Memory B cell (primary cell): Measurements from ENCODE around the gene GNAL.
"Not testable (repeated sequence)": the region's sequence is repeated elsewhere in the genome, so short reads cannot be mapped to it uniquely, and the experiment has no call there.

Source experiments
- ATAC-seq: fragments of 150-1000 bp; cut with Tn5 transposase; 2 replicates; pipeline ENCODE4 v1.10.0; 2021; ENCODE audit warnings: low read depth, mild to moderate bottlenecking, moderate library complexity
- DNase-seq, 2 donors: peaks; one replicate each; pipeline ENCODE4 v3.0.0; 2022; ENCODE audit warnings: low spot score in 2 of 2
- H3K27ac Mint-ChIP-seq: one replicate; pipeline ENCODE4 v1.8.0; 2022; ENCODE audit warnings: mild to moderate bottlenecking, moderate library complexity, mixed read lengths
- H3K27me3 Mint-ChIP-seq: one replicate; pipeline ENCODE4 v1.8.0; 2022; ENCODE audit warnings: mixed read lengths
- H3K36me3 Mint-ChIP-seq: one replicate; pipeline ENCODE4 v1.8.0; 2022; ENCODE audit warnings: mild to moderate bottlenecking, mixed read lengths
- H3K4me1 Mint-ChIP-seq: one replicate; pipeline ENCODE4 v1.8.0; 2022; ENCODE audit warnings: mixed read lengths
- H3K4me3 Mint-ChIP-seq: one replicate; pipeline ENCODE4 v1.8.0; 2022; ENCODE audit warnings: mild to moderate bottlenecking, moderate library complexity, mixed read lengths
- H3K9me3 Mint-ChIP-seq: one replicate; pipeline ENCODE4 v1.8.0; 2022; ENCODE audit warnings: mixed read lengths

GNAL gene

DNA sequence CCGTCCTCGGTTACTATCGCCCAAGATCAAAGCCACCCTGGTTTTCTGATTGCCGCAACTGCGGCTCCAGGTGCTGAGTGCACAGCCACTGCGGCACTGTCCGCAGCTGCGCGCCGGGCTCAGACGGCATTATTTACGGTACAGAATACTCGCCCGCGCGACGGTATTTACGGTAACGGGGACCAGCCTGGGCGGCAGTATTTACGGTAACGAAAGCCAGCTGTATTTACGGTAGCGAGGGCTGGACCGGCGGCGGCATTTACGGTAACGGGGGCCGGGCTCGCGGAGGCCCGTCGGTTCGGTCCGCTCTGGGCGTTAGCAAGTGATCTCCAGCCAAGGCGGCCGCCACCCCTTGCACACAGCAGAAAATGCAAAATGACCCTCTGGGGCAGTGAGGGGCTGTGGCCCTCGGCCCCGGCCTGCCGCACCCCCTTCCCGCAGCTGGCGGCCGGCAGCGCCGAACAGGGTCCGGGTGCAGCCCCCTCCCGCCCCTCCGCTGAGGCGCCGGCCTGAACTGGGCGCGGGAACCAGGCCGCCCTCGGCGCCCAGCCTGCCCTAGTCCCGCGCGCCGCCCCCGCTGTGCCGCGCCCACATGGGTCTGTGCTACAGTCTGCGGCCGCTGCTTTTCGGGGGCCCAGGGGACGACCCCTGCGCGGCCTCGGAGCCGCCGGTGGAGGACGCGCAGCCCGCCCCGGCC lies at the start of gene GNAL:
TSS of gene GNAL (plus strand) at position 293 of the 697 bp plus-strand sequence. CDS start at position 593, 300 bp downstream.
- peaks cover 7% of the 10 kb centered on the region for H3K9me3 Mint-ChIP-seq
- peaks cover 11% of the 10 kb centered on the region for H3K27me3 Mint-ChIP-seq
- H3K36me3 Mint-ChIP-seq = no peaks in the 10 kb centered on the region
- no peak within 1 kb of the TSS for H3K27ac Mint-ChIP-seq
- ATAC-seq = peak; percentile 86
- DNase-seq = peak; percentile 44 to 49
- H3K4me3 Mint-ChIP-seq = peak within 1 kb of the TSS; percentile 80
- H3K4me1 Mint-ChIP-seq = peaks cover 8% of the 10 kb centered on the region

DNA sequence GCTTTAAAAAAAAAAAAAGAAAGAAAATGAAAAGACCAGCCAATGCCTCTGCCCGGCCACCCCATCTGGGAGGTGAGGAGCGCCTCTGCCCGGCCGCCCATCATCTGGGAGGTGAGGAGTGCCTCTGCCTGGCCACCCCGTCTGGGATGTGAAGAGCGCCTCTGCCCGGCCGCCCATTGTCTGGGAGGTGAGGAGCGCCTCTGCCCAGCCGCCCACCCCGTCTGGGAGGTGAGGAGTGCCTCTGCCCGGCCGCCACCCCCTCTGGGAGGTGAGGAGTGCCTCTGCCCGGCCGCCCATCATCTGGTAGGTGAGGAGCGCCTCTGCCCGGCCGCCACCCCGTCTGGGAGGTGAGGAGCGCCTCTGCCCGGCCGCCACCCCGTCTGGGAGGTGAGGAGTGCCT lies 41.8 kb upstream of the GNAL start:
- H3K36me3 Mint-ChIP-seq = not testable (repeated sequence)

DNA sequence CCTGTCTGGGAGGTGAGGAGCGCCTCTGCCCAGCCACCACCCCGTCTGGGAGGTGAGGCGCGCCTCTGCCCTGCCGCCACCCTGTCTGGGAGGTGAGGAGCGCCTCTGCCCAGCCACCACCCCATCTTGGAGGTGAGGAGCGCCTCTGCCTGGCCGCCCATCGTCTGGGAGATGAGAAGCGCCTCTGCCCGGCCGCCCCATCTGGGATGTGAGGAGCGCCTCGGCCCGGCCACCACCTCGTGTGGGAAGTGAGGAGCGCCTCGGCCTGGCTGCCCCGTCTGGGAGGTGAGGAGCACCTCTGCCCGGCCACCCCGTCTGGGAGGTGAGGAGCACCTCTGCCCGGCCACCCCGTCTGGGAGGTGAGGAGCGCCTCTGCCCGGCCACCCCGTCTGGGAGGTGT lies 41.3 kb upstream of the GNAL start:
- not testable (repeated sequence) for H3K27ac Mint-ChIP-seq, H3K27me3 Mint-ChIP-seq, DNase-seq, ATAC-seq, H3K9me3 Mint-ChIP-seq, H3K36me3 Mint-ChIP-seq, H3K4me3 Mint-ChIP-seq, H3K4me1 Mint-ChIP-seq

More for the DNA sequence above, 41.8 kb upstream of the GNAL start:
- ATAC-seq, H3K4me3 Mint-ChIP-seq, H3K4me1 Mint-ChIP-seq, DNase-seq, H3K27ac Mint-ChIP-seq, H3K9me3 Mint-ChIP-seq, H3K27me3 Mint-ChIP-seq: not testable (repeated sequence)

DNA sequence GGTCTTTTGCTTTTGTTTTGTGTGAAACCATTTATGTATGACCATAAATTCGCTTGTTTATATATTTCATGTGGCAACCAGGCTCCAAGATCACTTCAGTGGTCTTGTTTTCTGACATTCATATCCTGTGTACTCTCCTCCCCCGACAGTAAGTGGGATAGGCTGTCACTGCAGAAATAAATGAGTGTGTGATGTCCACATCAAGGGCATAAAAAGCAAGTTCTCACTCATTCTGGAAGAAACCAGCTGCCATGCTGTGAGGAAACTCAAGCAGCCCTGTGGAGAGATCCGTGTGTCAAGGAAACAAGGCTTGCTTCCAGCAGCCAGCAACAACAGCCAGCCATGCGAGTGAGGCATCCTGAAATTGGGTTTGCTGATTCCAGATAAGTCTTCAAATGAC lies 39.2 kb upstream of the GNAL start:
- no peak for DNase-seq
- Mint-ChIP-seq H3K9me3 (peaks cover 3% of the 10 kb centered on the region), H3K27ac (no peak overlapping the region), H3K4me1 (no peaks in the 10 kb centered on the region), H3K4me3 (no peak overlapping the region), H3K36me3 (no peaks in the 10 kb centered on the region), H3K27me3 (peaks cover 14% of the 10 kb centered on the region)
- ATAC-seq = no peak

DNA sequence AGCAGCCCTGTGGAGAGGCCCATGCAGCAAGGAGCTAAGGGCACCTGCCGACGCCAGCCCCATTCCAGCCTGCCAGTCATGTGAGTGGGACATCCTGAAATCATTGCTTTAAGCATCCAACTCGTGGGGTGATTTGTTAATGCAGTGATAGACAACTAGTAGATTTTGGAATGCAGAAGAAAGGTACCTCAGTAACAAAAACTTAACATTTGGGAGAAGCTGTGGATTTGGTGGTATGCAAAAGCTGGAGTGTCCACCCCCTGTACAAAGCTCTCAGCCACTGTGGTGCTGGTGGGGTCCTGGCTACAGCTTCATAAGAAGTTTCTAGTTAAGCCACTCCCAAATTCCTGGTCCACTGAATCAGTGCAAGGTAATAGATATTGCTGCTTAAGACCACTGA lies 37.2 kb upstream of the GNAL start:
- Mint-ChIP-seq H3K4me3 (no peak overlapping the region), H3K27me3 (peaks cover 14% of the 10 kb centered on the region), H3K27ac (no peak overlapping the region), H3K36me3 (no peaks in the 10 kb centered on the region), H3K4me1 (peaks cover 2% of the 10 kb centered on the region), H3K9me3 (peaks cover 3% of the 10 kb centered on the region)
- ATAC-seq = no peak
- no peak for DNase-seq

DNA sequence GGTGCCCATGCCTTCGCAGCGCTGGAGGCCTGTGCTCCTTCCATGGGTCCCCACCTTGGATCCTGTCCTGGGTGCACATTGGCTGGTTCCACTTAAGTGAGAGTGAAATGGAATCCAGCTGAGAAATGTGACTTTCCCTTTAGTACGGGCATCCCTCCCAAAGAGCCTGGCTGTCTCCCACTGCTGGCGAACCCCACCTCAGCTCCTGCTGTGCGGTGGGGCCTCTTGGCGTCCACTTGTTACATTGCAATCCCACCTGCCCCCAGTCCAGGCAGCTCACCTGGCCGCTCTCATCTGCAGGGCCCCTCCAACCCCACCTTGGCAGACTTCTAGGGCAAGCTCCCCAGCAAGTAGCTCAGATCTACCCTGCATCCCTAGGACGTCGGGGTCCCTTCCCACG lies 35.5 kb upstream of the GNAL start:
- Mint-ChIP-seq H3K4me3 (no peak overlapping the region), H3K9me3 (peaks cover 2% of the 10 kb centered on the region), H3K27me3 (peaks cover 25% of the 10 kb centered on the region), H3K4me1 (peaks cover 2% of the 10 kb centered on the region), H3K36me3 (no peaks in the 10 kb centered on the region), H3K27ac (no peak overlapping the region)
- DNase-seq (no peak), ATAC-seq (no peak)

DNA sequence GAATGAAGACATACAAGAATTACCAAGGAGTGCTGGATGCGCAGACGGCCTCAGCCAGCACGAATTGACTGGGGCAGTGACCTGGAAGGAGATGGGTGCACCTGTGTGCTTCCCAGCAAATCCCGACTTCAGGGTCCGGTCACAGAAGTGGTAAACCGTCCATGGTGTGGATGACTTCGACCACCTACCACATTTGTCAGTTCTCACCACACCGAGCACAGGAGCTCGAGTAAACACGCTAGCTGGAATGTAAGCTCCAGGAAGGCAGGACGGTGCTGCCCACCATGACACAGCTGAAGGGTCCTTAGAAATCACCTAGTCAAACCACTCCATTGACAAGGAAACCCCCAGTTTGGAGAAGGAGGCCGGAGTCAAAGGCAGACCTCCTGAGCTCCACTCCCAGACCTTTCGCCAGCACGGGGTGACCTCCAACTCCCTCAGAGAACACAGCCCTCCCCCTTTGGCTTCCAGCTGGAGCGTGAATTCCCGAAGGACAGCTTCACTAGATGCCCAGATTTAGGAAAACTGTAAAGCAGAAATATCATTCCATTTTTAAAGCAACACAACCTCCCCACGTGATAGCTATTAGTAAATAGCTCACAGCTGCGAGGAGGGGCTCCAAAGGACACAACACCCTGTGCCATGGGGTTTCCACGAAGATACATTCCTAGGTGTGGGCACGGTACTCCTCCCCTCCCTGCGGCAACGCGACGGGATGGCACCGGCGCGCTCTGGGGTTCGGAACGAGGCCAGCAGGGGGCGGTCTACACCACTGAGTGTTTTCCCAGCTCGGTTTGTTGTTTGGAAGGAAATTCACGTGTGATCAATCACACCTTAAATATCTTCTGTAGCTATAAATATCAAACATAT lies 34.1 kb upstream of the GNAL start:
- peaks cover 28% of the 10 kb centered on the region for H3K27me3 Mint-ChIP-seq
- no peak overlapping the region for H3K27ac Mint-ChIP-seq
- H3K36me3 Mint-ChIP-seq = no peaks in the 10 kb centered on the region
- H3K4me3 Mint-ChIP-seq = no peak overlapping the region
- peak; percentile 45 for ATAC-seq
- DNase-seq = peak; percentile 32 to 39
- peaks cover 2% of the 10 kb centered on the region for H3K9me3 Mint-ChIP-seq
- H3K4me1 Mint-ChIP-seq = peaks cover 2% of the 10 kb centered on the region

DNA sequence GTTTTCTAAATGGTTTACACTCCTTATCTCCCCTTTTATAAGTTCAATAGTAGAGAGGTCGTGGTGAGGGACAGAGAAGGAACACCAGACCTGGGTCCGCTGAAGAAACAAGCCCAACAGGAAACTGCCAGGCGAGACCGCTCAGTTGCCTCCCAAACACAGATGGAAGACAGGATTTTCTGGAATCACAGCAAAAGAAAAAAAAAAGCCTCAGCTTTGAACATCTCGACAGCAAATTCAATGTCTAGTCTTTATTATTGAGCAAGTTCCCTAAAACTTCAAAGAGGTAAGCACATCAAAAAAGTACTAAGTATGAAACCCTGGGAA lies 33.5 kb upstream of the GNAL start:
- Mint-ChIP-seq H3K9me3 (no peaks in the 10 kb centered on the region), H3K36me3 (no peaks in the 10 kb centered on the region), H3K4me1 (peaks cover 2% of the 10 kb centered on the region), H3K4me3 (no peak overlapping the region), H3K27ac (no peak overlapping the region), H3K27me3 (peaks cover 28% of the 10 kb centered on the region)
- ATAC-seq (no peak), DNase-seq (no peak)

DNA sequence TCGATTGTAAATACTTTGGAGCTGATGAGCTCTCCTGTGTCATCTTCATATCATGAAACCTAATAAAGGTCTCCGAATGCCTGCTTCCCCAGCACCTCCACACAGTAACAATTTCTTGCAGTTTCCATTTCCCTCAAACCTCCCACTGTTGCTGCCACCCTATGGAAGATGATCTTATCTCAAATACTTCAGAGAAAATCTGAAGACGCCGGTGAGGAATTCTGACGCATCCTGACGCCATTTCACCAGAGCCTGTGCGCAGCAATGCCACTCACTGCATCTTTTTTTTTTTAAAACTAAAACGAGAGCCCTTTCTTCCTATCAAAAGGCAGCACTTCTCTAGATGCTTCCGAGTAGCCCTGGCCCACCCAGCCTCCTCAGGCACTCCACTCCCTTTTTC lies 31.9 kb upstream of the GNAL start:
- Mint-ChIP-seq H3K4me3 (no peak overlapping the region), H3K27me3 (peaks cover 22% of the 10 kb centered on the region), H3K9me3 (no peaks in the 10 kb centered on the region), H3K27ac (no peak overlapping the region), H3K36me3 (no peaks in the 10 kb centered on the region), H3K4me1 (peaks cover 2% of the 10 kb centered on the region)
- DNase-seq = no peak
- ATAC-seq = no peak

DNA sequence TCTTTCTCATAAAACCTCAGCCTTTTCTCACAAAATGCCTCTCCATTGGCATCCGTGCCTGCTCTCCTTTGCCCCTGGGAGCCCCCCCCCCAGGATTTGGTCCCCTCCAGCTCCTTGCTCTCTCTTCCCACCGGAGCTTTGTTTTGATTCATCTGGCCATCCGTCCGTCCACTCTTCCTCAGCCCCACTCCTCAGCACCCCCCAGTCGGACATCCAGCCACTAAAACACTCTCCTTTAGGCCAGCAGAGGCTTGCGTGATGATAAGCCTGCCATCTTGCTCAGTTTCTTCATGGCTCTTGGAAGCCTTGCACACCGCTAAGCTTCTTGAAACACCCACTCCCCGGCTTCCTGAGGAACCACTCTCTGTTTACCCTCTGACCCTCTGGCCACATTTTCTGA lies 31.5 kb upstream of the GNAL start:
- ATAC-seq (no peak), DNase-seq (no peak)
- H3K36me3 Mint-ChIP-seq = no peaks in the 10 kb centered on the region
- peaks cover 2% of the 10 kb centered on the region for H3K4me1 Mint-ChIP-seq
- H3K9me3 Mint-ChIP-seq = no peaks in the 10 kb centered on the region
- H3K27ac Mint-ChIP-seq = no peak overlapping the region
- peaks cover 22% of the 10 kb centered on the region for H3K27me3 Mint-ChIP-seq
- H3K4me3 Mint-ChIP-seq = no peak overlapping the region

DNA sequence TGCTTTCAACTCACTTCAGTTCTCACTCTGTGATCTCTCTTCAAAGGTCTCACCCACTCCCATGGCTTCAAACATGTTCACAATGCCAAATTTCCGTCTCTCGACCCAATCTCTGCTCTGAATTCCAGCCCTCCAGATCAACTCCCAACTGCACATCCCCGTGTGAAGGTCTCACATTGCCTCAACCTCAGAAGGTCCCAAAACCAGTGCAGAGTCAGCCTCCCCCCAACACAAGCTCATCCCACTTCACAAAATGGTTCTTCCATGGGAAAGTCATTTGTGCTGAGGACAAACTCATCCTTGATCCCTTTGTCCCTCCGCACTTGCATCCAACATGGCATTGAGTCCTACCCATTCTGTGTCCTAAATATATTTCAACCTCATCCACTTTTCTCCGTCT lies 31.0 kb upstream of the GNAL start:
- Mint-ChIP-seq H3K4me1 (peaks cover 2% of the 10 kb centered on the region), H3K9me3 (no peaks in the 10 kb centered on the region), H3K4me3 (no peak overlapping the region), H3K36me3 (no peaks in the 10 kb centered on the region), H3K27me3 (peaks cover 22% of the 10 kb centered on the region), H3K27ac (no peak overlapping the region)
- DNase-seq = no peak
- no peak for ATAC-seq

DNA sequence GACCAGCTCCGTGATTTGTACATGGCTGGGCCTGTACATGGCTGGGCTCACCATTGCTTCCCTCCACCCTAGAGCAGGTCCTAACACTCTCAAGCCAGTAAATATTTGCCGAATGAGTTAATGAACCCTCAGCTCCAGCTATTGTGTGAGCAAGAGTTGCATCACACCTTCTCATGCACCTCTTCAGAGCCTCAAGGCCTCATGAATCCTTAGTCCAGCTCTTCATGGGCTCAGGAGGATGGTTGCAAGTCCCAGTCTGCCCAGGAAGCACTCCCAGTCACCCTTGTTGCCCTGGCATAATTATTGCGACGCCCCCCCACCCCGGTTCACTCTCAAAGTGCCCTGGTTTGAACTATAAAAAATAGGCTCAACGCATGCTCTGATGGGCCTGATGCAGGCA lies 30.1 kb upstream of the GNAL start:
- Mint-ChIP-seq H3K9me3 (no peaks in the 10 kb centered on the region), H3K36me3 (no peaks in the 10 kb centered on the region), H3K4me1 (peaks cover 2% of the 10 kb centered on the region), H3K4me3 (no peak overlapping the region), H3K27ac (no peak overlapping the region), H3K27me3 (peaks cover 19% of the 10 kb centered on the region)
- DNase-seq = no peak
- ATAC-seq = no peak

DNA sequence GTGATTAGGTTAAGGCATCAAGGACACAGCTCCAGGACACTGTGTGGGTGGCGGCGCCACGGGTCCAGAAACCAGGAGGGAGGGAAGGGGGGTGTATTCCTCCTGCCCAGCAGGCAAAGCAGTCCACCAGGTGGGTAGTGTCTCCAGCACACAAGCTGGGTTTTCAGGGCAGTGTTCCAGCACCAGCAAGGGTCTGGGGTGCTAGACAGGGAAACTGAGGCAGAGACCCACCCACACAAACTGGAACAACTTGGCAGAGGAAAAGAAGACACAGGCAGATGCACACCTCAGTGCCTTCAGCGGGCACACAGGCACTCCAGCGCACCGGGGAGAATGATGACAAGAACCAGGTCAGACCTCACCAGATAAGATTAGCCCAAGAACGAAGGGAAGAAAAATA lies 28.4 kb upstream of the GNAL start:
- Mint-ChIP-seq H3K9me3 (no peaks in the 10 kb centered on the region), H3K27ac (no peak overlapping the region), H3K36me3 (no peaks in the 10 kb centered on the region), H3K27me3 (peaks cover 14% of the 10 kb centered on the region), H3K4me3 (no peak overlapping the region), H3K4me1 (no peaks in the 10 kb centered on the region)
- DNase-seq (no peak), ATAC-seq (no peak)

DNA sequence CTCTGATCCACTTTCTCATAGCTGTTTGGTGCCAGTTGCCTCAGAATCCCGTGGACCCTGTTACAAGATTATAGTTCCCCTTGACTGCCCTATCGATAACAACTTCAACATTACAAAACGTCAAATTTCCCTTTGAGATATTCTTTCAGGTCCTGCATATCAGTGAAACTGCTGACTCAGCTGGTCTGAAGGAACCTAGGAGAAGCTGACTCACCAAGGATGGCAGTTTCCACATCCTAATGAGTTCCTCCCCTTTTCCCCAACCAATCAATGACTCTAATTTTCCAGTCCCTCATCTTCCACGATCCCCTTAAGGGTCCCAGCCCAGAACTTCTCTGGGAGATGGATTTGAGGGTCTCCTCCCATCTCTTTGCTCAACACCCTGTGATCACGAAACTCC lies 27.6 kb upstream of the GNAL start:
- Mint-ChIP-seq H3K9me3 (no peaks in the 10 kb centered on the region), H3K36me3 (no peaks in the 10 kb centered on the region), H3K4me3 (no peak overlapping the region), H3K27ac (no peak overlapping the region), H3K4me1 (no peaks in the 10 kb centered on the region), H3K27me3 (peaks cover 14% of the 10 kb centered on the region)
- DNase-seq (no peak), ATAC-seq (no peak)
